T-helper 1 cell (primary cell): ENCODE data around the gene ASIP.
"Not testable (repeated sequence)": the region's sequence is repeated elsewhere in the genome, so short reads cannot be mapped to it uniquely, and the experiment has no call there.

Experiments used
- DNase-seq, 5 donors: peaks; one replicate each; pipeline ENCODE4 v3.0.0-alpha.2; 2012 to 2020
- total RNA-seq, 4 donors: gene quantifications; one replicate each; lab custom pipeline; 2026; lab: John Stamatoyannopoulos, UW

Gene ASIP, protein sequence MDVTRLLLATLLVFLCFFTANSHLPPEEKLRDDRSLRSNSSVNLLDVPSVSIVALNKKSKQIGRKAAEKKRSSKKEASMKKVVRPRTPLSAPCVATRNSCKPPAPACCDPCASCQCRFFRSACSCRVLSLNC
- total RNA-seq = 0 reads per million in 4 donors

GRCh38 chr20:34240693-34241615 is at the start of gene ASIP:
Gene ASIP, plus strand, starts transcription at chr20:34241423. Its CDS starts 18,952 bp downstream, at chr20:34260375.
- no peak for DNase-seq

GRCh38 chr20:34193051-34193450 is 48.2 kb upstream of the ASIP start:
- DNase-seq = no peak

DNA sequence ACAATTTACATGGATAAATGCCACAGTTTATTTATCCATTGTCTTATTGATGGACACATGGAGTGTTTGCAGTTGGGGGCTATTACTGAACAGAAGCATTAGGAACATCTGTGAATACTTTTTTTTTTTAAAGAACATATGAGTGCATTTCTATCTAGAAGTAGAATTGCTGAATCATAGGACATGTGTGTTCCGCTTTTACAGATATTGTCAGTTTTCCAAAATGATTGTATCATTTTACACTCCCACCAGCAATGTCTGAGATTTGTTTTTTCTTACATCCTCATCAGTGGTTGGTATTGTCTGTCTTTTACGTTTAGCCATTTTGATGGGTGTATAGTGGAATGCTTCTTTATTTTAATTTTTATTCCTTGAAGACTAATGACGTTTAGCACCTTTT is 42.0 kb upstream of the ASIP start:
- DNase-seq = no peak

DNA sequence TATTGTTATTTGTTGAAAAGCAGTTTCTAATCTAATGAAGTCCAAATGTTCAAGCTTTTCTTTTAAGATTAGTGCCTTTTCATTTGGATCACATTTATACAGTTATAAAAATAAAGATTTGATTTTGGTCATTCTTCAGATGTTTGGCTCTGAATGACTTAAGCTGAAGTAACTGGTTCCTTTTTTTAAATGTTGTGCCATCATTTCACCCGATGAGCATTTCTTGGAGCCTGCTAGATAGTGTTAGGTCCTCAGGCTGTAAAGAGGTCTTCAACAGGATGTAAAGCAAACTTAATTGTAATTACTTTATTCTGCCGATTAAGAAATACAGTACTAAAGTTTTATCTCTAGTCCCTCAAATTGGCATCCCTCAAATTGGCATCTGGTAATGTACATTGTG is 41.2 kb upstream of the ASIP start:
- no peak for DNase-seq

DNA sequence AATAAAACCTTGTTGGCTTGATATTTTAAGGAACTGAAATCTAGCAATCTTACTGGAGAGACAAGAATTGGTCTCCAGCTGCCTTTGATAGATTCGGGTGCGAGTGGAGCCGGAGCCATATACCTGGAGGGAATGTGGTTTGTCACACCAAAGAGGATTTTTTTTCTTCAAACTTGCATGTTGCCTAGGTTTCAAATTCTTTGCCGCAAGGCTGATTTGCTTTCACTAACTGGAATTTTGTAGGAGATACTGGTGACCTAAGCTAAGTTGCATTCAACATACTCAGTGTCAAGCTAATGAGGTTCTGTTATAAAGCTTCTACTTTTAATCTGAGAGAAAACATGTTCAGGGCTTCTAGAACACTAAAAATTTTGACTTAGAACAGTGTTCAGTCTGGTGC is 39.7 kb upstream of the ASIP start:
- no peak for DNase-seq

DNA sequence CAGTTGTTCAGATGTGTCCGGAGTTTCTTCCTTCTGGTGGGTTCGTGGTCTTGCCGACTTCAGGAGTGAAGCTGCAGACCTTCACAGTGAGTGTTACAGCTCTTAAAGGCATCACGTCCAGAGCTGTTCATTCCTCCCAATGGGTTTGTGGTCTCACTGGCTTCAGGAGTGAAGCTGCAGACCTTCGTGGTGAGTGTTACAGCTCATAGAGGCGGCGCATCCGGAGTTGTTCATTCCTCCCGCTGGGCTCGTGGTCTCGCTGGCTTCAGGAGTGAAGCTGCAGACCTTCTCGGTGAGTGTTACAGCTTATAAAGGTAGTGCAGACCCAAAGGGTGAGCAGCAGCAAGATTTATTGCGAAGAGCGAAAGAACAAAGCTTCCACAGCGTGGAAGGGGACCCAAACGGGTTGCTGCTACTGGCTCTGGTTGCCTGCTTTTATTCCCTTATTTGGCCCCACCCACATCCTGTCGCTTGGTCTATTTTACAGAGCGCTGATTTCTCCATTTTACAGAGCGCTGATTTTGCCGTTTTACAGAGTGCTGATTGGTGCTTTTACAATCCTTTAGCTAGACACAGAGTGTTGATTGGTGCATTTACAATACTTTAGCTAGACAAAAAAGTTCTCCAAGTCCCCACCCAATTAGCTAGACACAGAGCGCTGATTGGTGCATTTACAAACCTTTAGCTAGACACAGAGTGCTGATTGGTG is 35.9 kb upstream of the ASIP start:
- DNase-seq = not testable (repeated sequence)

DNA sequence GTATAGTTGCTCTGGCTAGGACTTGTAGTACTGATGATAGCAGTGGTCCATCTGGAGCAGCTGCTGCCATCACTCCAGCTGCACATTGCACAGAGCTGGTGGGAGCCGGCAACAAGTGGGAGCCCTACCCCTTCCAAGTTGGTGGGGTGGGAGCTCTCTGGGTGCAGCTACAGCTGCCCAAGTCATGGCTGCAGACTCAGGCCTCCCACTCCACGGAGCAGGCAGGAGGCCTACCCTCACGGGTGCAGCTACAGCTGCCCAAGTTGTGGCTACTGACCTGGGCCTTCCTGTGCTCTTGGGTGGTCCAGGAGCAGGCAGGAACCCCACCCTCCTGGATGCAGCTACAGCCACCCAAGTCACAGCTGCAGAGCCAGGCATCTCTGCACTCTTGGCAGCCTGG is 32.1 kb upstream of the ASIP start:
- DNase-seq = no peak

- no peak for DNase-seq
Observed at GRCh38 chr20:34210271-34210670, 31.0 kb upstream of the ASIP start.

GRCh38 chr20:34211591-34211990 is 29.6 kb upstream of the ASIP start:
- DNase-seq = no peak

DNA sequence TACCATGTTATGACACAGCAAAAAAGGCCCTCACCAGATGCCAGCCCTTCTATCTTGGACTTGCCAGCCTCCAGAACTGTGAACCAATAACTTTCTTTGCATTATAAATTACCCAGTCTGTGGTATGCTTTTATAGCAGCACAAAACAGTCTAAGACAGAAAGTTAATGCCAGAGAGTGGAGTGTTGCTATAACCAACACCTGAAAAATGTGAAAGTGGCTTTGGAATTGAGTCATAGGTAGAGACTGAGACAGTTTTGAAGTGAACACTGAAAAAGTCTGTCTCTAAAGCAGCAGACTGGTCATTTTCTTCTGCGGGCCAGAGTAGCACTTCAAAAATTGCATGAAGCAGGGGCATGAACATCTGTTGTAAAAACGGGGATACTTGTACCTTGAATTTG is 28.0 kb upstream of the ASIP start:
- no peak for DNase-seq

- peak in 1 of 5 donors; percentile 37 for DNase-seq
Observed at GRCh38 chr20:34215711-34216381, 25.4 kb upstream of the ASIP start.

DNA sequence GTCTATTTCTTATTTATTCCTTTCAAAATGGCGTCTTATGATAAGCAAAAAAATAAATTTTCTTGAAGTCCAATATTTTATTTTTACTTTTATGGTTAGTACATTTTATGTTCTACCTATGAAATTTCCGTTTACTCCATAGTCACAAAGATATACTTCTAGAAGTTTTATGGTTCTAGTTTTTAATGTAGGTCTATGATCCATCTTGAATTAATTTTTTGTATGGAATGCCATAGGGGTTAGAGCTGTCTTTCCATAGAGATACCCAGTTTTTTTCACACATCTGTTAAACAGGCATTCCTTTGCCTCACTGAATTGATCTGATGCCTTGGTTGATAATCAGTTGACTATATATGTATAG is 24.9 kb upstream of the ASIP start:
- DNase-seq = no peak

- no peak for DNase-seq
Observed at GRCh38 chr20:34220561-34220960, 20.7 kb upstream of the ASIP start.

- DNase-seq = peak in 1 of 5 donors; percentile 38
Observed at GRCh38 chr20:34222208-34222607, 19.0 kb upstream of the ASIP start.

- not testable (repeated sequence) for DNase-seq
Observed at GRCh38 chr20:34224251-34224650, 17.0 kb upstream of the ASIP start.

DNA sequence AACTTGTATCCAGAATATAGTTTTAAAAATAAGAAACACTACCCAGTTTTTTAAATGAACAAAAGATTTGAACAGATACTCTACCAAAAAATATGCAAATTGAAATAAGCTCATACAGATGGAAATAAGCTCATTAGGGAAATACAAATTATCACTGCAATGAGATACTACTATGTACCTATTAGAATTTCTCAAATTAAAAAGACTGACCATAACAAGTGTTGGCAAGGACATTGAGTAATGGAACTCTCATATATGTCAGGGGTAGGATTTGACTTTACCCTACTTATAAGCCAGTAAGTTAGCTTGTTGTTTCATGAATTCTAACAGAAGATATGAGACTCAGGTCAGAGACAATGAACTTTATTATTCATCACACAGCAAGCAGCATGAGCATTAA is 9.6 kb upstream of the ASIP start:
- DNase-seq = no peak

- no peak for DNase-seq
Observed at GRCh38 chr20:34232494-34233087, 8.6 kb upstream of the ASIP start.

DNA sequence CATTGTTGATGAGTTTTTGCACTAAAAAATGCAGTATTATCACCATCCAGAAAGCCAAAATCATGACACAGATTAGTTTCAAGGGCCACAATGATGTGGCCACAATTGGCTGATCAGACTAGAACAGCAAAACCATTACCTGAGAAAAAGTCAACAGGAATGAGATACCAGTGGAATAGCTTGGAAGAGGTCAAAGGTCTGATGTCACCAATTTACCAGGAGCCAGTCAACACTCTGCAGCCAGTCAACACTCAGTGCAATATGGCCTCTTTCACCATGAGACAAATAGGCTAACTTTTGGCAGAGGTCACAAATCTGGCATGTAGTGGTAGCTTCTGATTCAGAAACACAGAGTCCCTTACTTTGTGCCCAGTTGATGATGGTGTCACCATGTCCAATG is 7.5 kb upstream of the ASIP start:
- DNase-seq = no peak

GRCh38 chr20:34235875-34236274 is 5.3 kb upstream of the ASIP start:
- DNase-seq = no peak

- no peak for DNase-seq
Observed at GRCh38 chr20:34237942-34238341, 3.3 kb upstream of the ASIP start.

DNA sequence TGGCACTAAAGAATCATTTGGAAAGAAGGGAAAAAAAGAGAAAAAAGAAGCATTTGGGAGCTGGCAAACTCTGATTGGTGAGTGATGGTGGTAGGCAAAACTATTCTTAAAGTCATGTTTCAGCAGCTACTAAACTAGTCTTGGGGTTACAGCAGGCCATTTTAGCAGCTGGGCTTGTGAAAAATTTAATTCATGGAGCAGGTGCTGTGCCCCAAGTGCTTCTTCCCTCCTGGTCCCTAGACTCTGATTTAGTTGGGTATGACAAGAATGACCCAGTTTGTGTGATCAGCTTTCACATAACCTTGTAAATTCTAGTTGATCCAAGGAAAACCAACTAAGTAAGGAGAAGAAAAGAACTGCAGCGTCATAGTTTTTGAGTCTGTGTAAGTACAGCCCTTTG is 1.1 kb upstream of the ASIP start:
- DNase-seq = no peak

GRCh38 chr20:34242015-34242414 is 792 bp downstream of the ASIP start:
- not testable (repeated sequence) for DNase-seq

DNA sequence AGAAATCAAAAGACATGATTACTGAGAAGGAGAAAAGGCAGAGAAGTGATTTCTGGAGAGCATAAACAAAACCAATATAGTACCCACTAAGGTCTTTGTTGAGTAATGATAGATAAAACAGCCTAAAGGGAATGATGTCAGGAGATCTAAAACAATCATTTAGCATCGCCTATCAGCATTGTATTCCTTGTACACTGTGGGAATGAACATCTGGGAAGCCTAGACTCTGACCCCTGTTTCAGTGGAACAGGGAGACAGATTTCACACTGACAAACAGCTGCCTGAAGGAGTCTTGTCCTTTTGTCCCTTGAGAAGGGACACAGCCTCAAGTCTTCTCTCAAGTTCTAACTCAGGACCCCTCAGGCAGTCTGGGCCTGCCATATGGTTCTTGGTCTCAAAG is 1.7 kb downstream of the ASIP start:
- DNase-seq = no peak
